HG02884 (cell line): ENCODE data around the gene QKI.
"Not testable (repeated sequence)": the region's sequence is repeated elsewhere in the genome, so short reads cannot be mapped to it uniquely, and the experiment has no call there.

ENCODE experiments used
- ATAC-seq: cut with Tn5 transposase; IDR thresholded peaks from one replicate; pipeline ENCODE4 v1.9.1; 2021; ENCODE audit warnings: mild to moderate bottlenecking, moderate library complexity; ENCODE audit not compliant: unreplicated experiment

The QKI gene

DNA sequence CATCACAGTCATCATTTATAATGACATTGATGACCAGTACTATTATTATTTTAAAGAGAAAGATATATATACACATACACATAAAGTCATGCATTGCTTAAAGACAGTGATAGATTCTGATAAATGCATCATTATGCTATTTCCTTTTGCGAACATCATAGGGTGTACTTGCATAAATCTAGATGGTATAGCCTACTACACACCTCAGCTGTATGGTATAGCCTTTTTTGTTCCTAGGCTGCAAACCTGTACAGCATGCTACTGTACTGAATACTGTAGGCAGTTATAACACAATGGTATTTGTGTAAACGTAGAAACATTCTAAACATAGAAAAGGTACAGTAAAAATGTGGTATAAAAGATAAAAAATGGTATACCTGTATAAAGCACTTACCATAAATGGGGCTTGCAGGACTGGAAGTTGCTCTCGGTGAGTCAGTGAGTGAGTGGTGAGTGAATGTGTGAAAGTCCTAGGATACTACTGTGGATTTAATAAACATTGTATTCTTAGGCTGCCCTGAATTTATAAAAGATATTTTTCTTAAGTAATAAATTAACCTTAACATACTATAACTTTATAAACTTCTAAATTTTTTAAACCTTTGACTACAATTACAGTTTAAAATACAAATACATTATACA lies 23.9 kb downstream of the QKI start:
- no peak for ATAC-seq

DNA sequence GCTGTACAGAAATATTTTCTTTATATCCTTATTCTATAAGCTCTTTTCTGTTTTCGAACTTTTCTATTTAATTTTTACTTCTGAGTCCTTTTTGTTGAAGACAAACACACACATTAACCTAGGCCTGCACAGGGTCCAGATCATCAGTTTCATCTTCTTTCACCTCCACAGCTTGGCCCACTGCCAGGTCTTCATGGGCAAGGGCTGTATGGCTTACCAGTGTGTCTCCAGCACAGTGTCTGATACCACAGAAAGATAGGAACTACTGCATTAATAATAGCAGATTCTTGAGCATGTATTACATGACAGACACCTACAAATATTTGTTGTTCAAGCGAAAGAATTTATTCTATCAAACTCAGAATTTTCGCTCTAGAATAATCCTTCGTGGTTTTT lies 24.4 kb downstream of the QKI start:
- no peak for ATAC-seq

DNA sequence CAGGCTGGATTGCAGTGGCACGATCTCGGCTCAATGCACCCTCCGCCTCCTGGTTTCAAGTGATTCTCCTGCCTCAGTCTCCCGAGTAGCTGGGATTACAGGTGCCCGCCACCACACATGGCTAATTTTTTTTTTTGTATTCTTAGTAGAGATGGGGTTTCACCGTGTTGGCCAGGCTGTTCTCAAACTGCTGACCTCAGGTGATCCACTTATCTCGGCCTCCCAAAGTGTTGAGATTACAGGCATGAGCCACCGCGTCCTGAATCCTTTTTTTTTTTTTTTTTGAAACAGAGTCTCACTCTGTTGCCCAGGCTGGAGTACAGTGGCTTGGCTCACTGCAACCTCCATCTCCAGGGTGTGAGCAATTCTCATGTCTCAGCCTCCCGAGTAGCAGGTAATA lies 24.9 kb downstream of the QKI start:
- ATAC-seq, result not testable (repeated sequence)

DNA sequence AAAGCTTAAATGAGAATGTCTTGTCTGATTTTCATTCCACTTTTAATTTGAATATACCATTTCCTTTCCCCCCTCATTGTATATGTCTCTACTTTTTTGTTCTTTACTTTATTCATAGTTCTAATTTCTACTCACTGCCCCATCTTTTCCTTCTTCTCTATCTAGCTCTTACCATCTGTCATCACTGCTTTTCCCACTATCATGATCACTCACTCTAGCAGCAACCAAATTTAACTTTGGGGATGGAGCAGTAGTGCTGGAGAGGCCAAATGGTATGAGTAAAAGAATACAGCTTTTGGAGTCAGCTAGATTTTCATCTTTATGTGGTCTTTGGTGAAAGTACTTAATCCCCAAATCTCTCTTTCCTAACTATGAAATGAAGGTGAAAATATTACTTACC lies 25.5 kb downstream of the QKI start:
- no peak for ATAC-seq

DNA sequence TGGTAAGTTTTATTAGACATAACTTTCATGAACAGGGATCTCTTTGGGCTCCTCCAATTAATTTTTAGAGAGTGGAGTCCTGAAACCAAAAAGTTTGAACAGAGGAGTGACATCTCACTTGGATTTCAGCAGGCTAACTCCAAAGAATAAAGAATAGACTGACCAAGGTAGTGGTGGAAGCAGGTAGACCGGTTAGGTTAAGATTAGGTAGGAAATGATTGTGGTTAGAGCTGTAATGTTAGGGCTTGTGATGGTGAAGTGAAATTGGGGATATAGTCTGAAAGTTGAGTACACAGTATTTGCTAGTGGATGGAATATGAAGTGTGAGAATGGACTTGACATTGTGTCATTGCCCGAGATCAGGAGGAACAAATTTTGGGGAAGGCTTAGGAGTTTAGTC lies 27.8 kb downstream of the QKI start:
- ATAC-seq, result no peak

DNA sequence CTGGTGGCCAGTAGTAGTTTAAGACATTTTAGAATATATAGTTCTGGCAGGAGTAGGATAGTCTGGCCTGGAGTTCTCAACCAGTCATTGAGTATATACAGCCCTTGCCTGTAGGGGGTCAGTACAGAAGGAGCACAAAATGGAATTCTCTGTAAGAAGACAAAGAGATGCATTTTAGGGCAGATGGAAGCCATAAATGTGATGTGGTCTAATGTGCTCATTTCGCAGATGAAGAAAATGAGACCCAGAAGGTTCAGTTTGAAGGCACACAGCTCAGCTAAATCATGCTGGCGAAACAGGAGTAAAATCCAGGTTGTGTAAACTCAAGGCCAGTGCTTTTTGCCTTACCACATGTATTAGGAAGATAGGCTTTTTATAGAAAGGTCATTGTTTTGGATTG lies 29.6 kb downstream of the QKI start:
- no peak for ATAC-seq

DNA sequence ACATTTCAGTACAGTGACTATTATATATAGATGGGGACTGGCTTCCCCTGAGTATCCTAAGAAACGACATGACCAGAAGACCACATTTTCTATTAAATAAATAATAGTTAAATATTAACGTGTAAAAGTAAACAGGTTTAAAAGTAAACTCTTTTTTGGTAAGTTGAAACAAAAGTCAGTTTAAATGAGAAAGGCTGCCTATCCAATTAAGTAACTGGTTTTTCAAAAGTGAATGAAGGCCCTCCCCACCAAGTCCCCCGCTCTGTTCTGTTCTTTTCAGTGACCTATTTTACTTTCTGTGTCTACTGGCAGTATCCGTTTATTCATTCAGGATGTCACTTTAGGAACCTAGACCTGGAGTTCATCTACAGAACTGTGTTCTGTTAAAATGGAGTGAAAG lies 32.0 kb downstream of the QKI start:
- no peak for ATAC-seq

DNA sequence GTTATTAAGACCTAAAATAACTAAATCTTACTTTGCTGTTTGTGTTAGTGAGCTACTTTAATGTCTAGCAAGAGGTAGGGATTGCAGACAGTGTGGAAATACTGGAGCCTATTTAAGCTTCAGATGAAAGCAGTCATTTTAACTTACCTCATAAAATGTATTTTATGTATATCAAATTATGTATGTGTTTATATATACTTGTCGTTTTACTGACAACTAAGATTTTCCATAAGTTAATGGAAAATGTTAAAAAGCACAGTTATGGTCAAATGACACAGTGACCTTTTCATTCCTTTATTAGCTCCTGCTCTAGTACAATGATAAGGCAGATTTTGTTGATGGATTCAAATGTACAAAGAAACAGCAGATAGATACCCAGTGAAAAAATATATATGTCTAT lies 34.6 kb downstream of the QKI start:
- ATAC-seq, result no peak

DNA sequence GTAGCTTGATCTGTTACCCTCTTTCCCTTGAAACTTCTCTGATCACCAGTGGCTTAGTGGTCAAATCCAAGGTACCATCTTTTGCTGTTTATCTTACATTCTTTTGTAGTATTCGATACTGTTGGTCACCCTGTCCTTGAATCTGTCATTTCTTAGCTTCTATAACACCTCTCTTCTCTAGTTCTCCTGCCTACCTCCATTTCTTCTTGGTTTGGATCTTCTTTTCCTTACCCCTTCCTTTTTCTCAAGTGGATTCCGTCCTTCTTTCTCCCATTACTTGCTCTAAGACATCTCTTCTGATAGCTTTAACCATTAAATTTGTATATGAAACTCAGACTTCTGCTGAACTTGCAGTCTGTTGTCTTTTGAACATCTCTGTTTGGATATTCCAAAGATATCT lies 39.9 kb downstream of the QKI start:
- no peak for ATAC-seq

DNA sequence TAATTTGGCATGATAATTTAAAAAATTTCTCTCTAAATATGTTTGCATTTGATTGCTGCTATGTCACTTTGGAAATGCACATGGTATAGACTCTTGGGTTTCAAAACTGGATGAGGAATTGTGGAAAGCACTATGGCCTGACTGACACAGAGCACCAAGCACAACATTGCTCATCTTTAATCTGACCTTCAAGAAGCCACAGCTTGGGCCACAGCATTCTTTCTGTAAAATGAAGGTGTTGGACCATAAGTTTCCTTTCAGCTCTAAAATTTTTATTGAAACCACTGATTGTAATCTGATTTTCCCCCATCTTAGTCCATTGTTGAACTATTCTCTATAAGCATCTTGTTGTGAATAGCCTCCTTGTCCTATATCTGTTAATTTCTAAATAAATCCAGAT lies 41.0 kb downstream of the QKI start:
- no peak for ATAC-seq

DNA sequence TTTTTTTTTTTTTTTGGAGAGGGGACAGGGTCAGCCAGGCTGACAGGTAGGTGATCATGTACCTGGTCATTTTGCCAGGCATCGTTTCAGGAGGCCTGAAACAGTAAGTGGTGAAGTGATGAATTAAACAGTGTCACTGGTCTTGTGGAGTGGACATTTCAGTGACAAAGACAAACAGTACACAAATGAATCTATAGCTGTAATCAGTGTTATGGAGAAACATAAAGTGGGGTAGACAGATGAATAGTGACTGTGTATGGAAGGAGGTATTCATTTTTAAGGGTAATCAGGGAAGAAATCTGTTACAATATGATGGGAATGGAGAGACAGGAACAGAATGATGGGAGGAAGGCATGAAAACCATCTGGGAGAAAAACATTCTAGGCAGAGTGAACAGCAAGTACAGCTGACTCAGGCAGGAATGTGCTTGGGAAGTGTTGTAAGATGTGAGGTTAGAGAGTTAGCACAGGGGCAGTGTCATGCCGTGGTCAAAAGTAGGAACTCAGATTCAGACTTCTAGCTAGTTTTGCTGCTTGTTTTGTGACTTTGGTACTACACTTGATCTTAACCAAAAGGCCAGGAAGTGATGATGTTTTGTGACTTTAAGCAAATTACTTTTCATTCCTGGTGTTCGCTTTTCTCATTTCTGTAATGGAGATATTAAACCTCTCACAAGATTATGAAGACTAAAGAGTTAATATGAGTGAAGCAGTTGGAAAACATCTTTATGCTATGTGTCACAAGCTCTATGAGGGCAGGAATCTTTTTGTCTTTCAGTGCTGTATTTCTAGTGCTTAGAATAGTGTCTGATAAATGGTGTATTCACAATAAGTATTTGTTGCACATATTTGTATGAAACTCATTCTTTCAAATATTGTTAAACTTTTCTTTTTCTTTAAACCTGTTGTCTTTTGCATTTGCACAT lies 43.4 kb downstream of the QKI start:
- ATAC-seq, result no peak

DNA sequence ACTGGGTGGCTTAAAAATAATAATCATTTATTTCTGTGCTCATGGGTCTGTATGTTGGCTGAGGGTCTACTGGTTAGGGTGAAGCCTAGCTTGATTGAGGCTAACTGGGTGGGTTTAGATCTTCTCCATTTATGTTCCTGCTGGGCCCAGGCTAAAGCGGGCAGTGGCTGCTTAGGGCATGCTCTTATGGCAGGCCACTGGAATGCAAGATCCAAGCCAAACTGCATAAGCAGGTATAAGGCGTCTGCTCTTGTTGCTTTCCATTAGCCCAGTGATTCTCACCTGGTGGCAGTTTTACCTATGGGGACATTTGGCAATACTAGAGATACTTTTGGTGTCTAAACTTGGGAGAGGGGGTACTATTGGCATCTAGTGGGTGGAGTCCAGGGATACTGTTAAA lies 44.5 kb downstream of the QKI start:
- no peak for ATAC-seq

DNA sequence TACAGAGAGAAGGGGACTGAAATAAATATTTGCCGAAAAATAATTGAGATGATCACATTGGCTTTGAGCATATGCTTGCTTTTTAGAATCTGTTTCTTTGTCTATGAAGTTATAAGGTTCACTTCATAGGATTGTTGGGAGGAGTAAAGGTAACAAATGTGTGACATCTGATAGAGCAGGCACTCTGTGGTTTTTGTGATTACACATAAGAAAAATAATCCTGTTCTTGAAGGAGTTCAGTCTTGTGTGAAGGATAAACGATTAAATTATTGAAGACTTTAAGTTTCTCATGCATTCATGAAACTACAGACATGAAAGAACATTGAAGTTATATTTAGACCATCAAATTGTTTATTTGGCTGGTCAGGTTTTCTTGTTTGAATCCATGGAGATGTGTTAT lies 45.0 kb downstream of the QKI start:
- ATAC-seq, result no peak

DNA sequence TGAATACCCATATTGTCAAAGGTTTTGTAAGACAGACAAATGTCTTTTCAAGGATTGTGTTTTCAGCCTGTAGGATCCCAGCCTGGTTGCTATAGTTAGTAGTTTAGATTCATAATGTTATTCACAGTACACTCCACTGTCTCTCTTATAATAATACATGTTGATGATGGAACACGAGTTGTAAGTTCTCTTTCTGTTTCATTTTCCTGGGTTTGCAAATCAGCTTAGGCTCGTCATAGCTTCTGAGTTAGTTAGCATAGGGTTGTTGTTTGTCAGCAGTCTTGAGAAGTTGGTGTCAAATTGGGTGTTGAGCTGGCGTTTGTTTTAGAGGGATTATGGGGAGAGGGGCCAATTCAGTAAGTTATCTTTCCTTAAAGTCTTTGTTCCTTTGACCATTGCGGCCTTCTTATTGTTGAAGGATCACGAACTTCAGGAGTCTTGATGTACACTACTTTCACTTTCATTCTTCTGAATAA lies 45.8 kb downstream of the QKI start:
- peak; percentile 86 for ATAC-seq

DNA sequence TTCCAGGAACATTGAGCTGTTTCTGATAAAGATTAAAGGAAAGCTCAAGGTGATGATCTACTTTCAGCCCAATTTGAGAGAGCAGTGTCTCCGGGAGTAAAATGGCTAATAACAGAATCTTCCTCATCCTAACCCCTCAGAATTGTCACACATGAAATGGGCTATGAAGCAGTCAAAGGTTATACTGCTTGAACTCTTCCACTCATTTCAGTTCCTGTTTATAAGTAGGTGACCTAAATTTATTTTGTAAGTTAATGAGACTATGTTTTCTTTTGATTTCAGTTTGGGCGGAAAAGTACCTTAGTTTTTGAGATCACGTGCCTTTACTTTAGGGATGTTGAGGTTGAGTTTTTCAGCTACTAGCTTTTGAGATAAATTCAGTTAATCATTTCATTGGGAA lies 47.2 kb downstream of the QKI start:
- no peak for ATAC-seq

DNA sequence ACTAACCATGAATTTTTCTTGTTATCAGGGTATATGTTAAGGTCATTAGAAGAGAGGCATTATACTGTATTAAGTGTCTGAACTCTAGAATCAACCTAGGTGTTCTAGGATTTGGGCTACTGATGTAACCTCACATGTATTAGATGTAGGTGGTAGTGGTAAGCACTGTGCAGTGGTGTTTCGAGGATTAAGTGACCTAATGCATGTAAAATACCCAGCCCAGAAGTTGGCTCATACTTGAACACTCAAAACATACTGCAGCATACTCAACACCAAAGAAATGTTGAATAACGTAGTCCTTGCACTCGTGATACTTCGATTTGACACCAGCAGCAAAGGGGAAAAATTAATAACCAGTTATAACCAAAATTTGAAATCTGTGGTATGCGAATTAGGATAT lies 48.7 kb downstream of the QKI start:
- no peak for ATAC-seq

DNA sequence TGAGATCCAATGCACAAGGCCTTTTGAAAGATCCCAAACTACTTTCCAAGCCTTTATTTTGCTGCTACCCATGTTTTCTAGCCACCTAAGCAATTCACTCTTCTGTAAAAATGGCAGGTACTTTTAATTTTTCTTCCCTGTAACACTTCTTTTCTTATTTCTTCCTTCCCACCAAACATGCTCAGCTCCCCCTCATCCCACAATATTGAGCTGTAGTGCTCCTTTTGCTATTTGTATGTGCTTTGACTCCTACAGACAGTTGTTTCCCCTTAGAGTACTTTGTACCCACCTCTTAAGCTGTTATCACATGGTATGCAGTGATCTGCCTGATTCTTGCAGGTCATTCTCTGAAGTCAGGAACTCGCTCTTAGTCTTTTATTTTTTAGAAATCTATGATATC lies 49.3 kb downstream of the QKI start:
- no peak for ATAC-seq

DNA sequence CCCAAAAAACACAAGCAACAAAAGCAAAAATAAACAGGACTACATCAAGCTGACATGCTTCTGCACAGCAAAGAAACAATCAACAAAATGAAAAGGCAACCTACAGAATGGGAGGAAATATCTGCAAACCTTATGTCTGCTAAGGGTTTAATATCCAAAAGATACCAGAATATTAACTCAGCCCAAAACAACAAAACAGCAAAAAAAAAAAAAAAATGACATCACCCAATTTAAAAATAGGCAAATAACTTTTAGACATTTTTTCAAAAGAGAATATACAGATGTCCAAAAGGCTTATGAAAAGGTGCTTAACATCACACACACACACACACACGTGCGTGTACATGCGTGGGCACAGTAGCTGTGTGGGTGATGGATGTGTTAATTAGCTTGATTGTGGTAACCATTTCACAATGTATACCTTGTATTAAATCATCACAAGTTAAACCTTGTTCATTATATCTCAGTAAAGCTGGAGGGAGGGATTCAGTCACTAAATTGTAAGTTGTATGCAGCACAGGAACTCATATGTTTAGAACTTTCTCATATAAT lies 52.4 kb downstream of the QKI start:
- no peak for ATAC-seq

DNA sequence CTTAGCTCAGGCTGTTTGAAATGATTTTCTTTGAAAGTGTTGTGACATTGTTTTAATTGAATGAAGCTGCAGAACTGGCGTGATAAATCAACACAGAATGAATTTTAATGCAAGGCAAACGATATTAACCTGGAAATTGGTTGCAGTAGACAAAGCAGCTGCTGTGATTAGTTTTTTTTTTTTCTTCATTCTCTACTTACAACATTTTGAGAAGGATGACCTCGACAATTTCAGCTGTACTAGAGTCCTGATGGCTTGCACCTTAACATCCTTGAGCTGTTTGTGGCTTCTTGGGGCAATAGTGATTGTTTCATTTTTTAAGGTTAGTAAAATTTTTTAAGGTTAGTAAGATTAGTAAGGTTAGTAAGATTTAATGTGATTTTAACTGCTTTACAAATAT lies 54.2 kb downstream of the QKI start:
- no peak for ATAC-seq

DNA sequence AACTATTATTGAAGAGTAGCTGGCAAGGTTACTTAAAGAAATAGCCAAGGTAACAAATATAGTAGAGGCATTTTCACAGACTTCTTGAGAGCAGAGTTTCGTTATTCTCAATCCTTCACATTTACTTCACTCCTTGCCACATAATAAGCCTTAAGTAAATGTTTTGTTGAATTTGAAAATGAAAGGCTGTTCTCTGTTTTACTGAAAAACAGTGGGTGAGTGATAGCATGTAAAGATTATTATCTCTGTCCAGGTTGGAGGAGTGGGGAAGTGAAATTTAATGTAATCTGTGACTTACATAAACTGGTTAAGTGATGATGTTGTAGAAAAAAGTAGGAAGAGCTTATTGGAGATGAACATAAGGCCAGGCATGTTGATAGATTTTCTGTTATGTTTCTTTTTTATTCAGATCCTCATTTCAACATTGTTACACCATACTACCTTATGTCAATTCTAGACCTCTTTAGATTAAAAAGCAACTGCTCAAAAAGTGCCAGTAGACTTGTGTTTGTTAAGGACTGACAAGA lies 55.0 kb downstream of the QKI start:
- no peak for ATAC-seq

DNA sequence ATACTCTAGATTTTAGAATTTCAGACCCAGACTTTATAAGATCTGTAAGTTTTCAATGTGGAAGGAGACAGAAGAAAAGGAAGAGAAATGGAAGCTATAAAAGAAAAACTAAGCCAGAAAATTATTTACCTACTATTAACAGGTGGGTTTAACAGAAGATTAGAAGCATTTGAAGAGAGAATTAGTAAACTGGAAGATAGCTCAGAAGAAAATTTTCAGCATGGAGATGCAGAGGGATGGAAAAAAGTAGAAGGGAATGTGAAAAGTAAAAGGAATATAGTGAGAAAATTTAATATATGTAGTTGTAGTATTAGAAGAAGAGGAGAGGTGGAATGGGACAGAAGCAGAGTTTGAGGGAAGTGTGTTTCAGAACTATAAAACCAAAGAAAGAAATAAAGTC lies 56.1 kb downstream of the QKI start:
- no peak for ATAC-seq

DNA sequence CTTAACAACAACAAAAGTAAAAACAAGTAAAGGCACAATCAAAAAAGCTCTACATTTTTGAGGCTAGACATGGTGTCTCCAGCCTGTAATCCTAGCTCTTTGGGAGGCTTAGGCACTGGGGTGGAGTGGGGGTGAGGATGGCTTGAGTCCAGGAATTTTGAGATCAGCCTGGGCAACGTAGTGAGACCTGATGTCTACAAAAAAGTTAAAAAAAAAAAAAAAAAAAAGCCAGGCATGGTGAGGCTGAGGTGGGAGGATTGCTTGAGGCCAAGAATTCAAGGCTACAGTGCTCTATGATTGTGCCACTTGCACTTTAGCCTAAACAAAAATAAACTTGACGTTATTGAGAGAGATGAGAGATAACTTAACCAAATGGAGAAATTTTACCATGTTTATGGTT lies 60.1 kb downstream of the QKI start:
- no peak for ATAC-seq
